HG03558 (cell line): ENCODE measurements around the gene USP31.
"Not testable (repeated sequence)": the region's sequence is repeated elsewhere in the genome, so short reads cannot be mapped to it uniquely, and the experiment has no call there.

Experiments used
- ATAC-seq: cut with Tn5 transposase; IDR thresholded peaks from one replicate; pipeline ENCODE4 v1.9.1; 2021; ENCODE audit warnings: moderate number of reproducible peaks; ENCODE audit not compliant: unreplicated experiment; ENCODE audit errors: extremely low read depth

The USP31 gene

GRCh38 chr16:23158114-23158513, 8.9 kb upstream of the USP31 start:
- no peak for ATAC-seq

GRCh38 chr16:23156946-23157460, 7.8 kb upstream of the USP31 start:
- ATAC-seq = no peak

GRCh38 chr16:23156110-23156509, 6.9 kb upstream of the USP31 start:
- no peak for ATAC-seq

DNA sequence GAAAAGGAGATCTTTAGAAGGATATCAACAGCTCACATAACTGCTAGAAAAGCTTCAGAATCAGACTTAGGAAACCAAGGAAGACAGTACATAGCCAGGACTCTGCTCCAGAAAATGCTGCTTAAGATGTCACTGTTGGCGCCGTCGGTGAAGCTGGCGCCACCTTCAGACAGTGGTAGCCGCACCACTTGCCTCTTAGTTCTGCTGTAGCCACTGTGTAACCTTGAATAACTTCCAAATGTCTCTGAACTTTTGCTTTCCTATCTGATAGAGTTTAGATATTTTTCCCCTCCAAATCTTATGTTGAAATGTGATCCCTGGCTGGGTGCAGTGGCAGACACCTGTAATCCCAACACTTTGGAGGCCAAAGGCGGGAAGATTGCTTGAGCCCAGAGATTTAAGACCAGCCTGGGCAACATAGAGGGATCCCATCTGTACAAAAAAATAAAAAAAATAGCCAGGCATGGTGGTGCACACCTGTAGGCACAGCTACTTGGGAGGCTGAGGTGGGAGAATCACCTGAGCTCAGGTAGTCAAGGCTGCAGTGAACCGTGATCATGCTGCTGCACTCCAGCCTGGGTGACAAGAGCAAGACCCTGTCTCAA, 6.3 kb upstream of the USP31 start:
- ATAC-seq = no peak

GRCh38 chr16:23152386-23153178, 3.3 kb upstream of the USP31 start:
- no peak for ATAC-seq

GRCh38 chr16:23149993-23150364, 727 bp upstream of the USP31 start:
- no peak for ATAC-seq

DNA sequence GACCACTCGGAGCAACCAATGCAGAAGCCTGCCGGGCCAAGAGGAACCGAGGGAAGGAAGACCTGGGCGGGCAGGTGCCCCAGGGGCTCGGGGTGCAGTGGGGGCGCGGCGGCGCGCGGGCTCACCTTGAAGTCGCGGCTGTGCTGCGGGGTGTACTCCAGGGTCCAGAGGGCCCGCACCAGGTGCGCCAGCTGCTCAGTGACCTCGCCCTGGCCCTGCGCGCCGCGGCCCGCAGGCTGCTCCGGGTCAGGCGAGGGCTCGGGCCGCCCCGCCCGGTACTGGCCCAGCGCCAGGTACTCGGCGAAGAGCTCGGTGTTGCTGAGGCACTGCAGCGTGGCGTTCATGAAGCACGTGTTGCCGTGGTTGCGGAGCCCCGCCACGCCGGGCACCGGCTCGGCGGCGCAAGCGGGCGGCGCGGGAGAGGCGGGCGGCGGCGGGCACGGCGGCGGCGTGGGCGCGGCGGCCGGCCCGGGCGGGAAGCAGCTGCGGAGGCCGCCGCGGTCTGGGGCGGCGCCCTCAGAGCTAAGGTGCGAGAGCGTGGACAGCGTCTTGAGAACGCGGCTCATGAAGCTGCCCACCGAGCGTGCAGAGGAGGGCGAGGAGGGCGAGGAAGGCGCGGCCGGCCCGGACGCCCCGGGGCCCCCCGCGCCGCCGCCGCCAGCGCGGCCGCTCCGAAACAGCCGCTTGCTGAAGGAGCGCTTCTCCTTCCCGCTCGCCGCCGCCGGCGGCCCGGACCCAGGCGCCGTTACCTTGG, 562 bp downstream of the USP31 start:
- peak; percentile 8 for ATAC-seq

GRCh38 chr16:23148166-23148512, 1.1 kb downstream of the USP31 start:
- ATAC-seq = no peak

- no peak for ATAC-seq
Observed at GRCh38 chr16:23147666-23148065, 1.6 kb downstream of the USP31 start.

GRCh38 chr16:23146877-23147601, 2.2 kb downstream of the USP31 start:
- no peak for ATAC-seq

DNA sequence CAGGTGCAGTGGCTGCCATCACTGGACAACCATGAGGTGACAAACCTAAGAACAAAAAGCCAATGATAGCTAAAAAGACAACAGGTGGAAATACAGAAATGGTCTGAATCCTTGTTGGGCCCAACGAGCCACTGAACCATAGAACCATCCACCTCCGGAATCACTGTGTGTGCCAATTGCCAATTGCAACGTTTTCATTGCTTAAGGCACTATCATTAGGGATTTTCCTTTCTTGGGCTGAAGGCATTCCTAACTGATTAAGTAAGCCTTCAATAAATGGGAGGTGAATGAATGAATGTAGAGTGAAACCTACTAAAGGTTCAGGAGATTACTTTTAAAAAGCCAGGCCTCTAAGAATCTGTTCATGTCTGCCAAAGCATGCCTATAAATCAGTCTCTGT, 3.6 kb downstream of the USP31 start:
- ATAC-seq = no peak

DNA sequence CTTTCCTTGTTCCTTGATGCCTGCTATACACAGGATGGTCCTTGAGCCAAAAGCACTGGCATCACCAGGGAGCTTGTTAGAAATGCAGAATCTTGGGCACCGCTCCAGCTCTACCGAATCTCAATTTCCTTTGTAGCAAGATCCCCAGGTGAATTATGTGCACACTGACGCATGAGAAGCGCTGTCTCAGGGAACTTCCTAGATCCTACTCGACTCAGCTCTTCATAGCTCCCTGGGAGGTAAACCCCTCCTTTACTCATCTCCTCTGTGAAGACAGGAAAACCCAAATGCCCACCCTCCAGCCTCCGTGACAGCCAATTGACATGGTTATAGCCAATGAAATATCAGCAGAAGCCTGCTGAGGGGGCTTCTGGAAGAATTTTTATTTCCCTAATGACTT, 4.1 kb downstream of the USP31 start:
- ATAC-seq = no peak

GRCh38 chr16:23144393-23144792, 4.9 kb downstream of the USP31 start:
- not testable (repeated sequence) for ATAC-seq

DNA sequence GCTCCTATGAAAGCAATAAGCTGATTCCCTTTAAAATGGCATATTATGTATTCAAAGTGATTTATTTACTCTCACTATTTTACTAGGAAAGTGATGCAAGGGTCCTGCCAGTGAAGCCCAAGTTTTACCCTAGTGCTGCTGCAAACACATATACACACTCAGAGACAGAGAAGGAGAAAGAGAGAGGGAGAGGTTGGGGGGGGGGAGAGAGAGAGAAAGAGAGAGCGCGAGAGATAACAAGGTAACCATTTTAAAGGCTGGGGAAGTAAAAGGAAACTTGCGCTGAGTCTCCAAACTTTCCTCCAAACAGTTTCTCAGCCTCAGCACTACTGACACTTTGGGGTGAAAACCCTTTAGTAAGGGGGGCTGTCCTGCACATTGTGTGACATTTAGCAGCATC, 5.9 kb downstream of the USP31 start:
- no peak for ATAC-seq

DNA sequence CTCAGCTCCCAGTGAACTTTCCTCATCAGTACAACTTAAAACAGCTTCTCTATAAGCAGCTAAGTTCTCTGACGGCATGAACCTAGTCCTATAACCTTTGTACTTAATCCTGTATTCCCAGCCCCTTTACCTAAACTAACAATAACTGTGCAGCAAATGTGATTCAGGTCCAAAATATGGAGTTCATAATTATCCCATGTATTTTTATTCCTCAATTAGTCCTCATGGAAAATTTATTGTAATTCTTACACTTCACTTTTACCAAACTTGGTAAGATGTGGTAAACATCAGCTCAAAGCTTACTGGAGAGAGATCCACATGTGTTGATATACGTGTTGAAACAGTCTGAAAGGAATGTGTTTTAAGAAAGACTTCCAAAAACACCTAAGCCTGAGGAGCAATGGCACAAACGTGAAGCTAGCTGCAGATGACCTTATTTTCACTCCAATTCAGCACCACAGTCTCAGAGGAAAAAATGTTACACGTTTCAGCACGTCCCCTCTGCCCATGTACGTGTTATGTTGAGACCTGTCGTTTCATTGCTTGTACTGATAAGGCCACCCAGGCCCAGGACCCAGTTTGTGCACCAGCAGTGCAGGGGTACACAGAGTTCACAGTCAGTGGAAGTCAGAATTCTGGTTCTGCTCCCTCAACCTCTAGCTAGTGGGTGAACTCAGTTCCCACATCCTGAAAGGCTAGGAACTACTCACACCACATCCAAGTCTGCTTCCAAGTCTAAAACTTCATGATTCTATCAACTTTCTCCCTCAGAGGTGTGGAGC, 7.1 kb downstream of the USP31 start:
- no peak for ATAC-seq

DNA sequence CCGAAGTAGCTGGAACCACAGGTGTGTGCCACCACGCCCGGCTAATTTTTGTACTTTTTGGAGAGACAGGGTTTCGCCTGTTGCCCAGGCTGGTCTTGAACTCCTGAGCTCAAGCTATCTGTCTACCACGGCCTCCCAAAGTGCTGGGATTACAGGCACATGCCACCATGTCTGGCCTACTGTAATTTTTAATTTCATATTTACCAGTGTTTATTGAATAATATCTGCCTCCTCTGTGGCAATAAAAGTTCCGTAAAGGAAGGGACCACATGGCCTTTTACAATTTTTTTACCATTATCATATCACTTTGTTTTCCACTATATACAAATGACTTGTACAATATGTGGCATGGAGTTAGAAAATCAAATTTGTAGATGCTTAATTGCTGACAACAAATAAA, 7.8 kb downstream of the USP31 start:
- no peak for ATAC-seq

DNA sequence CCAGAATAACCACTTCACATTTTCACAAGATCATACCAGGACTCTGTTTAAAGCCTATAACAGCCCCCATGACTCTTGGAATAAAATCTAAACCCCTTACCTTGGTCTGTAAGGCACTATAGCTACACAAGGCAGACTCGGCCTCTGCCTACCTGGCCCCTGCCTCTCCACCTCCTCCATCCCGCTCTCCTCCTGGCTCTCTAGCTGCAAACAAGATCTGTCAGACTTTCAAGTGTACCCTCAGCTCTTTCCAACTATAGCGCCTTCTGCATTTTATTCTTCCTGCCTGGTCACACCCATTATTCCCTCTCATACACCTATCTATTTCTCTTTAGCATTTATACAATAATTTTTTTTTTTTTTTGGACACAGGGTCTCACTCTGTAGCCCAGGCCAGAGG, 8.2 kb downstream of the USP31 start:
- no peak for ATAC-seq

DNA sequence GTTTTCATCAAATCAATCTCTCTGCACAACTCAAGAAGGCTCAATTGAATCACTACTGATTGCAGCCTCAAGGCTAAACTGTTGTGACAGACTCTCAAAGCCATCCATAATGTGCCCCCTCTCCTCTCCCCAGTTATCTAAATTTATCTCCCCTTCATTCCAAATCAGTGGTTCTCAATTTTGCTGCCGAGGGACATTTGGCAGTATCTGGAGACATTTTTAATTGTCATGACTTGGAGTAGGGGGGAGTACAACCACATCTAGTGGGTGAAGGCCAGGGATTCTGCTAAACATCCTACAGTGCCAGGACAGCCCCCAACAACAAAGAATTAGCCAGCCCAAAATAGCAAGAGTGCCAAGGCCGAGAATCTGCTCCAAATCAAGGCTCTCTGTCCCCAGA, 9.1 kb downstream of the USP31 start:
- no peak for ATAC-seq

GRCh38 chr16:23137818-23138217, 11.4 kb downstream of the USP31 start:
- ATAC-seq = no peak

- no peak for ATAC-seq
Observed at GRCh38 chr16:23137256-23137655, 12.0 kb downstream of the USP31 start.
